Gastrocnemius medialis (tissue), 4 donors: Measurements from ENCODE around the gene TAGLN.

Source experiments
- POLR2A ChIP-seq, 2 donors: fragments of 450-650 bp; IDR thresholded peaks; one replicate each; pipeline ENCODE4 v1.6.1; 2017; ENCODE audit warnings: antibody characterized with exemption in 2 of 2, mild to moderate bottlenecking in 2 of 2, moderate library complexity in 2 of 2
- TF ChIP-seq, protein P1 (sequence below), 5 experiments: fragments of 450-650 bp in 3 of 5; fragments of 200-600 bp in 2 of 5; sonication (generic) in 2 of 5; IDR thresholded peaks in 4 of 5; conservative IDR thresholded peaks in 1 of 5; 1 replicate in 4 of 5; 2 replicates in 1 of 5; pipeline ENCODE4 v1.5.1; 2016 to 2019; ENCODE audit warnings: antibody characterized with exemption in 5 of 5, mild to moderate bottlenecking in 3 of 5, moderate library complexity in 3 of 5

DNA sequence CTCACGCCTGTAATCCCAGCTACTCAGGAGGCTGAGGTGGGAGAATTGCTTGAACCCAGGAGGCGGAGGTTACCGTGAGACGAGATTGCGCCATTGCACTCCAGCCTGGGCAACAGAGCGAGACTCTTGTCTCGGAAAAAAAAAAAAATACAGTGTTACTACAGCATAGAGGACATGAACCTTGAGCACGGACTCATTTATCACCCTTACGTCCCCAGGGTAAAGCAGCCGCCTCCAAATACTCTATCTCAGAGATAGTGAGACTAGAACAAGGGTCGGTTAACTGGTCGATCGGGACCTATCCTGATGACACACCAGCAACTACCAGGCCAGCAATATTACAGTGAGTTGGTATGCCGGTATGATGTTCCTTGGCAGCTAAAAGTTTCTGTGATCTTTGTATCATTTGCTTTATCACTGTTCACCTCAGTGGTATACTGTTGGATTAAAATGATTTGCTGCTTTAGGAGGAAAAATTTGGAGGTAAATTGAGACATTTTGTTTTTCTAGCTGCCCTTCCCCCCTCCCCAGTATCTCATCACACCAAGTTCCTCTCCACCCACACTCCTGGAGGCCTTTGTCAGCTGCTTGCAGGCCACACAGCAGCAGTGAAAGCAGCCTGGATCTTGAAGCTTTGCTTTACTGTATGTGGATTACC lies 27.6 kb upstream of the TAGLN start:
- TF ChIP-seq POLR2A (IDR thresholded peaks at IDR 0.05) = no peak
- TF ChIP-seq, protein P1, sequence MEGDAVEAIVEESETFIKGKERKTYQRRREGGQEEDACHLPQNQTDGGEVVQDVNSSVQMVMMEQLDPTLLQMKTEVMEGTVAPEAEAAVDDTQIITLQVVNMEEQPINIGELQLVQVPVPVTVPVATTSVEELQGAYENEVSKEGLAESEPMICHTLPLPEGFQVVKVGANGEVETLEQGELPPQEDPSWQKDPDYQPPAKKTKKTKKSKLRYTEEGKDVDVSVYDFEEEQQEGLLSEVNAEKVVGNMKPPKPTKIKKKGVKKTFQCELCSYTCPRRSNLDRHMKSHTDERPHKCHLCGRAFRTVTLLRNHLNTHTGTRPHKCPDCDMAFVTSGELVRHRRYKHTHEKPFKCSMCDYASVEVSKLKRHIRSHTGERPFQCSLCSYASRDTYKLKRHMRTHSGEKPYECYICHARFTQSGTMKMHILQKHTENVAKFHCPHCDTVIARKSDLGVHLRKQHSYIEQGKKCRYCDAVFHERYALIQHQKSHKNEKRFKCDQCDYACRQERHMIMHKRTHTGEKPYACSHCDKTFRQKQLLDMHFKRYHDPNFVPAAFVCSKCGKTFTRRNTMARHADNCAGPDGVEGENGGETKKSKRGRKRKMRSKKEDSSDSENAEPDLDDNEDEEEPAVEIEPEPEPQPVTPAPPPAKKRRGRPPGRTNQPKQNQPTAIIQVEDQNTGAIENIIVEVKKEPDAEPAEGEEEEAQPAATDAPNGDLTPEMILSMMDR (IDR thresholded peaks at IDR 0.05 in 4 of 5, conservative IDR thresholded peaks at IDR 0.05 in 1 of 5) = no peak
